Measurements from ENCODE around the gene MUC6. TPM values are rescaled to one million over a fixed set of nuclear protein-coding genes. Genes with fewer than 3 reads are reported as not detected.

The MUC6 gene
- total RNA-seq, 4 donors from 2014 or later, result 0.43 to 3.5 TPM; not detected in 2

- no peak for TF ChIP-seq CTCF (IDR thresholded peaks at IDR 0.05)
- no peak for TF ChIP-seq POLR2A (IDR thresholded peaks at IDR 0.05)
- Histone ChIP-seq H3K9me3 (no peaks in the 10 kb centered on the region), H3K4me1 (no peaks in the 10 kb centered on the region), H3K27me3 (no peaks in the 10 kb centered on the region), H3K27ac (no peak overlapping the region), H3K36me3 (no peaks in the 10 kb centered on the region), H3K4me3 (no peak overlapping the region)
- DNase-seq, result no peak
- intact Hi-C loops (cut with DNase I; ENCODE audit: low total_unique reads), result no loop called here
Measured at GRCh38 chr11:986952-987305, 49.6 kb downstream of the MUC6 start.

- H3K36me3 ChIP-seq, result no peaks in the 10 kb centered on the region
- TF ChIP-seq CTCF (IDR thresholded peaks at IDR 0.05), result no peak
- no peak for TF ChIP-seq POLR2A (IDR thresholded peaks at IDR 0.05)
- intact Hi-C loops (cut with DNase I; ENCODE audit: low total_unique reads), result no loop called here
- no peak overlapping the region for H3K27ac ChIP-seq
- no peak overlapping the region for H3K4me3 ChIP-seq
- no peak for DNase-seq
- no peaks in the 10 kb centered on the region for H3K9me3 ChIP-seq
- no peaks in the 10 kb centered on the region for H3K4me1 ChIP-seq
- no peaks in the 10 kb centered on the region for H3K27me3 ChIP-seq
Measured at GRCh38 chr11:986270-986951, 50.1 kb downstream of the MUC6 start.

- no peaks in the 10 kb centered on the region for H3K4me1 ChIP-seq
- no peaks in the 10 kb centered on the region for H3K9me3 ChIP-seq
- H3K27me3 ChIP-seq, result no peaks in the 10 kb centered on the region
- no peak for DNase-seq
- intact Hi-C loops (cut with DNase I; ENCODE audit: low total_unique reads), result no loop called here
- H3K36me3 ChIP-seq, result no peaks in the 10 kb centered on the region
- no peak overlapping the region for H3K27ac ChIP-seq
- TF ChIP-seq CTCF (IDR thresholded peaks at IDR 0.05) (no peak), POLR2A (IDR thresholded peaks at IDR 0.05) (no peak)
- H3K4me3 ChIP-seq, result no peak overlapping the region
Measured at GRCh38 chr11:985848-986247, 50.7 kb downstream of the MUC6 start.

- no peaks in the 10 kb centered on the region for H3K27me3 ChIP-seq
- TF ChIP-seq CTCF (IDR thresholded peaks at IDR 0.05) (no peak), POLR2A (IDR thresholded peaks at IDR 0.05) (no peak)
- no peak overlapping the region for H3K27ac ChIP-seq
- DNase-seq, result no peak
- intact Hi-C loops (cut with DNase I; ENCODE audit: low total_unique reads), result no loop called here
- no peaks in the 10 kb centered on the region for H3K9me3 ChIP-seq
- no peak overlapping the region for H3K4me3 ChIP-seq
- H3K36me3 ChIP-seq, result no peaks in the 10 kb centered on the region
- no peaks in the 10 kb centered on the region for H3K4me1 ChIP-seq
Measured at GRCh38 chr11:985406-985805, 51.1 kb downstream of the MUC6 start.

GRCh38 chr11:984546-984945 lies 52.0 kb downstream of the MUC6 start:
- TF ChIP-seq CTCF (IDR thresholded peaks at IDR 0.05), result no peak
- TF ChIP-seq POLR2A (IDR thresholded peaks at IDR 0.05), result no peak
- H3K9me3 ChIP-seq, result no peaks in the 10 kb centered on the region
- intact Hi-C loops (cut with DNase I; ENCODE audit: low total_unique reads), result no loop called here
- no peaks in the 10 kb centered on the region for H3K27me3 ChIP-seq
- H3K36me3 ChIP-seq, result no peaks in the 10 kb centered on the region
- DNase-seq, result no peak
- H3K4me3 ChIP-seq, result no peak overlapping the region
- H3K4me1 ChIP-seq, result no peaks in the 10 kb centered on the region
- H3K27ac ChIP-seq, result no peak overlapping the region

Measured in uterus (tissue), 4 donors.